HepG2 (cell line): ENCODE data around the gene TMEM117. TPM values are rescaled to one million over a fixed set of nuclear protein-coding genes. Genes with fewer than 3 reads are reported as not detected.

Experiments used
- CSRNP2 ChIP-seq: sonication (generic); formaldehyde crosslinking; conservative IDR thresholded peaks from 2 replicates; pipeline ENCODE4 v1.8.0; 2022; ENCODE audit warnings: low read depth, missing genetic modification reagents
- GRHL1 ChIP-seq: sonication (generic); formaldehyde crosslinking; conservative IDR thresholded peaks from 2 replicates; pipeline ENCODE4 v1.8.0; 2022; ENCODE audit warnings: missing genetic modification reagents
- HNF4G ChIP-seq, 2 experiments: sonication (generic) in 1 of 2; formaldehyde crosslinking in 1 of 2; IDR thresholded peaks; 2 replicates each; pipeline versions ENCODE4 v1.4.0 to v1.6.1; 2011 to 2020; ENCODE audit warnings: borderline replicate concordance in 2 of 2, low read depth in 2 of 2, mild to moderate bottlenecking in 2 of 2, low read length in 1 of 2, missing genetic modification reagents in 1 of 2, moderate library complexity in 1 of 2
- HNRNPK ChIP-seq: fragments of 200-400 bp; formaldehyde crosslinking; IDR thresholded peaks from 2 replicates; pipeline ENCODE4 v1.6.1; 2018; ENCODE audit warnings: low read length, low read depth, moderate library complexity, mild to moderate bottlenecking; ENCODE audit not compliant: poor library complexity, severe bottlenecking
- NRL ChIP-seq: sonication (generic); formaldehyde crosslinking; IDR thresholded peaks from 2 replicates; pipeline ENCODE4 v1.5.0; 2020; ENCODE audit warnings: missing genetic modification reagents, mild to moderate bottlenecking, moderate library complexity, borderline replicate concordance
- PAWR ChIP-seq: sonication (generic); formaldehyde crosslinking; IDR thresholded peaks from 2 replicates; pipeline ENCODE4 v1.4.0; 2020; ENCODE audit warnings: missing genetic modification reagents, mild to moderate bottlenecking, borderline replicate concordance
- POGZ ChIP-seq: sonication (generic); formaldehyde crosslinking; IDR thresholded peaks from 2 replicates; pipeline ENCODE4 v1.4.0; 2020; ENCODE audit warnings: mild to moderate bottlenecking, missing genetic modification reagents
- PRDM15 ChIP-seq: sonication (generic); formaldehyde crosslinking; IDR thresholded peaks from 2 replicates; pipeline ENCODE4 v1.4.0; 2020; ENCODE audit warnings: missing genetic modification reagents
- RBM22 ChIP-seq: fragments of 200-400 bp; formaldehyde crosslinking; optimal IDR thresholded peaks from 2 replicates; pipeline ENCODE3; 2017; ENCODE audit warnings: mild to moderate bottlenecking, low read length, moderate library complexity
- SATB2 ChIP-seq: sonication (generic); formaldehyde crosslinking; IDR thresholded peaks from 2 replicates; pipeline ENCODE4 v1.5.0; 2020; ENCODE audit warnings: missing genetic modification reagents
- SP5 ChIP-seq: IDR thresholded peaks from 2 replicates; pipeline ENCODE4 v1.6.1; 2016; ENCODE audit warnings: low read depth, borderline replicate concordance
- TAF1 ChIP-seq: sonication (generic); formaldehyde crosslinking; IDR thresholded peaks from 2 replicates; pipeline ENCODE4 v1.4.0; 2020; ENCODE audit warnings: missing genetic modification reagents
- TERF1 ChIP-seq: sonication (generic); formaldehyde crosslinking; IDR thresholded peaks from 2 replicates; pipeline ENCODE4 v1.8.0; 2022; ENCODE audit warnings: mild to moderate bottlenecking, missing genetic modification reagents, moderate library complexity
- ZBTB43 ChIP-seq: sonication (generic); formaldehyde crosslinking; conservative IDR thresholded peaks from 2 replicates; pipeline ENCODE4 v1.4.0; 2020; ENCODE audit warnings: missing genetic modification reagents
- ZNF232 ChIP-seq: sonication (generic); formaldehyde crosslinking; IDR thresholded peaks from 2 replicates; pipeline ENCODE4 v1.4.0; 2020; ENCODE audit warnings: missing genetic modification reagents, borderline replicate concordance
- ZNF382 ChIP-seq: sonication (generic); formaldehyde crosslinking; IDR thresholded peaks from 2 replicates; pipeline ENCODE4 v1.5.0; 2020; ENCODE audit warnings: missing genetic modification reagents, mild to moderate bottlenecking, borderline replicate concordance
- ZNF816 ChIP-seq: sonication (generic); formaldehyde crosslinking; IDR thresholded peaks from 2 replicates; pipeline ENCODE4 v1.8.0; 2022; ENCODE audit warnings: missing genetic modification reagents, mild to moderate bottlenecking, borderline replicate concordance
- ZSCAN25 ChIP-seq: sonication (generic); formaldehyde crosslinking; IDR thresholded peaks from 2 replicates; pipeline ENCODE4 v1.8.0; 2022; ENCODE audit warnings: mild to moderate bottlenecking, missing genetic modification reagents
- polyA plus RNA-seq, 8 experiments: library from polyadenylated mRNA; depleted of rRNA in 3 of 8; stranded (reverse) in 7 of 8; unstranded in 1 of 8; fragments of >200 nt; fragmentation: Illumina TruSeq in 4 of 8; extraction: Trizol in 4 of 8; gene quantifications; 2 replicates each; pipeline versions ENCODE4 v1.2.1 to v1.2.3, GENCODE V29; 2011 to 2016; ENCODE audit warnings: low read depth in 4 of 8, missing spikeins in 1 of 8, mixed read lengths in 1 of 8; ENCODE audit not compliant: insufficient read depth in 1 of 8
- total RNA-seq, 5 experiments: library from RNA; depleted of rRNA; stranded (reverse); fragments of >200 nt; fragmentation: Illumina TruSeq; extraction: Trizol; gene quantifications; 2 replicates each; pipeline ENCODE4 v1.2.3, GENCODE V29; 2016; ENCODE audit warnings: low read depth in 1 of 5

The TMEM117 gene
- total and polyA plus RNA-seq, 2 of the 13 experiments (the other 11 are each of a cell fraction or from before 2014, with no cell fraction given), result 2.8 to 8.5 TPM

GRCh38 chr12:43835656-43836474 lies at the start of gene TMEM117 (continued):
- TF ChIP-seq ZNF816 (CRISPR knock-in tag), result 0 out of 2 replicates have a peak, but pooled peaks have one; percentile 38
- TF ChIP-seq TERF1 (CRISPR knock-in tag), result no peak
- no peak for TF ChIP-seq HNRNPK
- no peak for TF ChIP-seq POGZ (CRISPR knock-in tag)
- TF ChIP-seq RBM22, result no peak
- no peak for TF ChIP-seq ZSCAN25 (CRISPR knock-in tag)
- TF ChIP-seq GRHL1 (CRISPR knock-in tag), result no peak
- no peak for TF ChIP-seq ZNF382 (CRISPR knock-in tag)
- TF ChIP-seq HNF4G (IDR thresholded peaks at IDR 0.05; ENCODE audit: borderline replicate concordance, low read depth, low read length), result no peak
- TF ChIP-seq HNF4G (CRISPR knock-in tag; IDR thresholded peaks at IDR 0.05; ENCODE audit: borderline replicate concordance, low read depth), result no peak
- TF ChIP-seq ZBTB43 (CRISPR knock-in tag), result no peak; the same call in 1 of the 2 replicates
- TF ChIP-seq ZNF232 (CRISPR knock-in tag), result peak; percentile 51; the same call in 1 of the 2 replicates
- 0 out of 2 replicates have a peak, but pooled peaks have one; percentile 24 for TF ChIP-seq PRDM15 (CRISPR knock-in tag)
- TF ChIP-seq PAWR (CRISPR knock-in tag), result 0 out of 2 replicates have a peak, but pooled peaks have one; percentile 38
- TF ChIP-seq NRL (CRISPR knock-in tag), result no peak
- TF ChIP-seq SATB2 (CRISPR knock-in tag), result no peak
- TF ChIP-seq TAF1, result peak; percentile 35
- TF ChIP-seq SP5 (CRISPR knock-in tag), result no peak
- TF ChIP-seq CSRNP2, result no peak
